ENCODE results near the gene TFCP2. TPM values are rescaled to one million over a fixed set of nuclear protein-coding genes. Genes with fewer than 3 reads are reported as not detected.

Gene TFCP2
- total and polyA plus RNA-seq, 2 of the 13 experiments (the other 11 are each of a cell fraction or from before 2014, with no cell fraction given), result 7.6 to 10.0 TPM

GRCh38 chr12:51172515-51173431 is at the start of gene TFCP2 (continued):
- TF ChIP-seq ZBTB26 (CRISPR knock-in tag; IDR thresholded peaks at IDR 0.05; ENCODE audit: borderline replicate concordance) (no peak), CCAR2 (optimal IDR thresholded peaks at IDR 0.05; ENCODE audit: low read depth, low read length) (no peak), BRD4 (CRISPR knock-in tag; IDR thresholded peaks at IDR 0.05) (peak; percentile 67; the same call in 1 of the 2 replicates), ZNF33B (CRISPR knock-in tag; IDR thresholded peaks at IDR 0.05) (peak; percentile 24; the same call in 1 of the 2 replicates), MAZ (IDR thresholded peaks at IDR 0.05; ENCODE audit: borderline replicate concordance, low read depth, low read length) (peak; percentile 85), MAZ (CRISPR knock-in tag; IDR thresholded peaks at IDR 0.05; ENCODE audit: low read depth) (peak; percentile 94), ARID3A (IDR thresholded peaks at IDR 0.05; ENCODE audit: low read depth, low read length) (no peak), STAT5B (CRISPR knock-in tag; IDR thresholded peaks at IDR 0.05) (no peak), MTF1 (CRISPR knock-in tag; IDR thresholded peaks at IDR 0.05) (no peak), ZNF839 (CRISPR knock-in tag; IDR thresholded peaks at IDR 0.05; ENCODE audit: borderline replicate concordance) (peak; percentile 89; the same call in 1 of the 2 replicates), ZNF225 (CRISPR knock-in tag; IDR thresholded peaks at IDR 0.05) (peak; percentile 30; the same call in 1 of the 2 replicates), EEA1 (CRISPR knock-in tag; IDR thresholded peaks at IDR 0.05; ENCODE audit: borderline replicate concordance) (no peak), PAWR (CRISPR knock-in tag; IDR thresholded peaks at IDR 0.05; ENCODE audit: borderline replicate concordance) (0 out of 2 replicates have a peak, but pooled peaks have one; percentile 36), SNAPC2 (CRISPR knock-in tag; IDR thresholded peaks at IDR 0.05) (peak; percentile 74; the same call in 1 of the 2 replicates), TARDBP (CRISPR knock-in tag; IDR thresholded peaks at IDR 0.05) (peak; percentile 36), KLF6 (CRISPR knock-in tag; IDR thresholded peaks at IDR 0.05) (peak; percentile 32), STAG1 (CRISPR knock-in tag; IDR thresholded peaks at IDR 0.05) (peak; percentile 11; the same call in 1 of the 2 replicates)
- TF ChIP-seq, protein P1, sequence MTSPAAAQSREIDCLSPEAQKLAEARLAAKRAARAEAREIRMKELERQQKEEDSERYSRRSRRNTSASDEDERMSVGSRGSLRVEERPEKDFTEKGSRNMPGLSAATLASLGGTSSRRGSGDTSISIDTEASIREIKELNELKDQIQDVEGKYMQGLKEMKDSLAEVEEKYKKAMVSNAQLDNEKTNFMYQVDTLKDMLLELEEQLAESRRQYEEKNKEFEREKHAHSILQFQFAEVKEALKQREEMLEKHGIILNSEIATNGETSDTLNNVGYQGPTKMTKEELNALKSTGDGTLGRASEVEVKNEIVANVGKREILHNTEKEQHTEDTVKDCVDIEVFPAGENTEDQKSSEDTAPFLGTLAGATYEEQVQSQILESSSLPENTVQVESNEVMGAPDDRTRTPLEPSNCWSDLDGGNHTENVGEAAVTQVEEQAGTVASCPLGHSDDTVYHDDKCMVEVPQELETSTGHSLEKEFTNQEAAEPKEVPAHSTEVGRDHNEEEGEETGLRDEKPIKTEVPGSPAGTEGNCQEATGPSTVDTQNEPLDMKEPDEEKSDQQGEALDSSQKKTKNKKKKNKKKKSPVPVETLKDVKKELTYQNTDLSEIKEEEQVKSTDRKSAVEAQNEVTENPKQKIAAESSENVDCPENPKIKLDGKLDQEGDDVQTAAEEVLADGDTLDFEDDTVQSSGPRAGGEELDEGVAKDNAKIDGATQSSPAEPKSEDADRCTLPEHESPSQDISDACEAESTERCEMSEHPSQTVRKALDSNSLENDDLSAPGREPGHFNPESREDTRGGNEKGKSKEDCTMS (CRISPR knock-in tag; conservative IDR thresholded peaks at IDR 0.05), result no peak
- TF ChIP-seq, protein P2, sequence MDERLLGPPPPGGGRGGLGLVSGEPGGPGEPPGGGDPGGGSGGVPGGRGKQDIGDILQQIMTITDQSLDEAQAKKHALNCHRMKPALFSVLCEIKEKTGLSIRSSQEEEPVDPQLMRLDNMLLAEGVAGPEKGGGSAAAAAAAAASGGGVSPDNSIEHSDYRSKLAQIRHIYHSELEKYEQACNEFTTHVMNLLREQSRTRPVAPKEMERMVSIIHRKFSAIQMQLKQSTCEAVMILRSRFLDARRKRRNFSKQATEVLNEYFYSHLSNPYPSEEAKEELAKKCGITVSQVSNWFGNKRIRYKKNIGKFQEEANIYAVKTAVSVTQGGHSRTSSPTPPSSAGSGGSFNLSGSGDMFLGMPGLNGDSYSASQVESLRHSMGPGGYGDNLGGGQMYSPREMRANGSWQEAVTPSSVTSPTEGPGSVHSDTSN (CRISPR knock-in tag; IDR thresholded peaks at IDR 0.05), result no peak

All from HepG2 (cell line).